ENCODE measurements around the gene PTGES2.
"Not testable (repeated sequence)": the region's sequence is repeated elsewhere in the genome, so short reads cannot be mapped to it uniquely, and the experiment has no call there.

Gene PTGES2

DNA sequence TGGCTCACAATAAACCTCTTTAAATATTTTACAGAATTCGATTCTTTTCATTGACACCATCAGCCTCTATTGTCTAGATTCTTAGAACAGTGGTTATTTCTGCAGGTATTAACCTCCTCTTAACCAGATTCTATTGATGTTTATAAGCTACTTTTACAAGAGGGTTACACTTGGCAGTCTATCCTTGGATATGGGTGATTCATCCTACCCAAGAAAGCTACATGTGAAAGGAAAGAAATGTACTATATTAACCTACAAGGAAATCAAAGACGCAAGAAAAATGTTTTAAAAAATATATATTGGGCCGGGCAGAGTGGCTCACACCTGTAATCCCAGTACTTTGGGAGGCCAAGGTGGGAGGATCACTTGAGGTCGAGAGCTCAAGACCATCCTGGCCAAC is 42.8 kb downstream of the PTGES2 start:
- no peak for DNase-seq

DNA sequence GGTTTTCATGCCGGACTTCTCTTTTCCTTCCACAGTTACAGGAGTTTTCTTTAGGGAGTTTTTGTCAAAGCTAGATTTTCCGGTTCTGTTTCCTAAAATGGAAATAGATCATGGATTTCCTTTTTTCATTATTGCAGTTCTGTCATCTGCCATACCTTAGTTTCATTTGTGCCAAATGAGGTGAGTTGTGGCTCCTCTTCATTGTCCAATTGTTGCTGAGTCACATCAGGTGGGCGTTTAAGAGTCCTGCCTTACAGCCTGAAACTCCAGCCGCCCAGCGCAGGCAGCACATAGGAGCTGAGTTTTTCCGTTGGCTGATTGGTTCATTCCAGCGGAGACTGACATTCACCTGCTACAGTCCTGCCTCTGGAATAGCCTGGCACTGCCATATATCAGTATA is 45.4 kb downstream of the PTGES2 start:
- no peak for DNase-seq

GRCh38 chr9:128081056-128081455 is 46.5 kb downstream of the PTGES2 start:
- DNase-seq = peak; percentile 91

DNA sequence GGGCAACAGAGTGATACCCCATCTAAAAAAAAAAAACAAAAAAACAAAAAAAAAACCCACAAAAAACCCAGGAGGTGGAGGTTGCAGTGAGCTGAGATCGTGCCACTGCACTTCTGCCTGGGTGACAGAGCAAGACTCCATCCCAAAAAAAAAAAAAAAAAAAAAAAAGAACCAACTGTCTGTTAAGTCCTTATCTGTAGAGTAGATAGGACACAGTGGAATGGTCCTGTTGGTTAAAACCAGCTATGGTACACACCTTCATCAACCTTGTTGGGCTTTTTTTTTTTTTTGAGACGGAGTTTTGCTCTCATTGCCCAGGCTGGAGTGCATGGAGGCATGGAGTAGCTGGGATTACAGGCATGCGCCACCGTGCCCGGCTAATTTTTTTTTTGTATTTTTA is 47.3 kb downstream of the PTGES2 start:
- no peak for DNase-seq

- no peak for DNase-seq
Measured at GRCh38 chr9:128078504-128079434, 48.8 kb downstream of the PTGES2 start.

GRCh38 chr9:128077847-128078503 is 49.6 kb downstream of the PTGES2 start:
- no peak for DNase-seq

DNA sequence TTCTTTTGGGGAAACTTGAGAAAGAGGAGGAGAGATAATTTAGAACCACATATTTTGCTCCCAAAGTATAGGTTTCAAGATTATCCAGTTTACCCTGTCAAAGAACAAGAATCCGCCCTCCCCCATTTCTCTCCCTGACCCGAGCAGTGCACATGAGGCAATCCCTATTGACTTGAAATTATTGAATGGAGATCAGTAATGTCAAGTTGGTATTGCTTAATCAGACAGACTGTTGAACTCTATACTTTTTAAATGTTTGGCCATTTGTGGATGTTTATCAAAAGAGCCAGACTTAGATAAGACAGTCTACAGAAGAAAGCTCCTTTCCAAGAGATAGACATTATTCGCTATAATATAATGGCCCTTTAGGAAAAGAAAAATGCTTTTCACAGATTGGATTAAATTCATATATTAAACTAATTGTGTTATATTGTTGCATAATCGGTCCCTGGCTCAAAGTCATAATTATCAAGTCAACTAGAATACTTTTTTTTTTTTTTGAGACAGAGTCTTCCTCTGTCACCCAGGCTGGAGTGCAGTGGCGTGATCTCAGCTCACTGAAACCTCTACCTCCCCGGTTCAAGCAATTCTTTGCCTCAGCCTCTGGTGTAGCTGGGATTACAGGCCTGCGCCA is 54.2 kb downstream of the PTGES2 start:
- peak; percentile 38 for DNase-seq

GRCh38 chr9:128072144-128073021 is 55.1 kb downstream of the PTGES2 start:
- DNase-seq = peak; percentile 97

DNA sequence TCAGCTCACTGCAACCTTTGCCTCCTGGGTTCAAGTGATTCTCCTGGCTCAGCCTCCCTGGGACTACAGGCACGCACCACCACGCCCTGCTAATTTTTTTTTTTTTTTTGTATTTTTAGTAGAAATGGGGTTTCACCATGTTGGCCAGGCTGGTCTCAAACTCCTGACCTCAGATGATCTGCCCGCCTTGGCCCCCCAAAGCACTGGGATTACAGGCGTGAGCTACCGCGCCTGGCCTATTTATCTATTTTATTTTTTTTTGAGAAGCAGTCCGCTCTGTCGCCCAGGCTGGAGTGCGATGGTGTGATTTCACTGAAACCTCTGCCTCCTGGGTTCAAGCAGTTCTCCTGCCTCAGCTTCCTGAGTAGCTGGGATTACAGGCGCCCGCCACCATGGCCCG is 56.1 kb downstream of the PTGES2 start:
- not testable (repeated sequence) for DNase-seq

- DNase-seq = no peak
Measured at GRCh38 chr9:128070874-128071273, 56.7 kb downstream of the PTGES2 start.
